GM18517 (cell line): ENCODE measurements around the gene KCNK15.
"Not testable (repeated sequence)": the region's sequence is repeated elsewhere in the genome, so short reads cannot be mapped to it uniquely, and the experiment has no call there.

Source experiments
- ATAC-seq: cut with Tn5 transposase; IDR thresholded peaks from one replicate; pipeline ENCODE4 v1.9.1; 2021; ENCODE audit warnings: mild to moderate bottlenecking, moderate library complexity; ENCODE audit not compliant: unreplicated experiment

KCNK15 gene

GRCh38 chr20:44758247-44759101 is 12.8 kb downstream of the KCNK15 start:
- no peak for ATAC-seq

GRCh38 chr20:44759595-44759994 is 13.9 kb downstream of the KCNK15 start:
- ATAC-seq = no peak

DNA sequence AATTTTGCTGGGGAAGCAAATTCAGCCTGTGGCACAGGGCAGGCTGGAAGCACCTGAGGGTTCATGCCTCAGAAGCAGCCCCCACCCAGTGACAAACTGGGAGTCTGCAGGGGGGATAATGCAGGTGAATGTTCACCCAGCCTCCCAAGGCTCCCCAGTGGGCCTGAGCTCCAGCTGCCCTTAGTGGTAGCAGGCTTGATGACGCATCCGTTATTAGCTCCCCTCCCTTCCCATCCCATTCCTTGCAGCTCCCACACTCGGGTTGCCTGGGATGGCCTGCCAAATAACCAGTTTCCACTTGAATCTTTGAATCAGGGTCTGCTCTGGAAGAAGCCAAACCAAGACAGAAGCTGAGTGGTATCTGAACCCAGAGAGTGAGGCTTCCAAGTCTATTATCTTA is 15.8 kb downstream of the KCNK15 start:
- ATAC-seq = no peak

DNA sequence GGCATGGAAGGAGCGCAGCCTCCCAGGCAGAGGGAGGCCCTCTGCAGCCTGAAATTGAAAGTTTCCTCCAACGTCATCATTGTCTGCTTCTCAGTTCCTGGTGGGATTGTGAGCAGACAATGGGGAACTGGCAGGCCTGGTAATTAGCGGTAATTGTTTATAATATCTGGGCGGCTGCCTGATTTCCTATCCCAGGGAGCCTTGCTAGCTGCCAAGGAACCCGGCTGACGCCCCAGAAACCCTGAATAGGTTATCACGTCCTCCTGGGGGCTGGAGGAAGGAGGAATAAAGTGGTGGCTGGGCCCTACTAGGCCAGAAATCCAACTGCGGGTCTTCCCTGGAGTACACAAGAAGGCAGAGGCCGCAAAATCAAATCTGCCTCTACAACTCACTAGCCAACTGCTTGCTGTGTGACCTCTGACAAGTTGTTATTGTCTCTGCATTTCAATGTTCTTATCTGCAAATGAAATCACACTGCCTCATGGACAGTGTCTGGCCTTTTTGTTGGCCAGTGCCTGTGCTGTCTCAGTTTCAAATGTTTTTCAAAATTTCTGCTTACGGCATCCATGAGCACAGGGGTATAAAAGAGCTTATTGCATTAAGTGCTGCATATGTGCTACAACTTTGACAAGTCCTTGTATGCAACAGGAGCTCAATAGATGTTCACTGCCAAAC is 16.9 kb downstream of the KCNK15 start:
- ATAC-seq = no peak

DNA sequence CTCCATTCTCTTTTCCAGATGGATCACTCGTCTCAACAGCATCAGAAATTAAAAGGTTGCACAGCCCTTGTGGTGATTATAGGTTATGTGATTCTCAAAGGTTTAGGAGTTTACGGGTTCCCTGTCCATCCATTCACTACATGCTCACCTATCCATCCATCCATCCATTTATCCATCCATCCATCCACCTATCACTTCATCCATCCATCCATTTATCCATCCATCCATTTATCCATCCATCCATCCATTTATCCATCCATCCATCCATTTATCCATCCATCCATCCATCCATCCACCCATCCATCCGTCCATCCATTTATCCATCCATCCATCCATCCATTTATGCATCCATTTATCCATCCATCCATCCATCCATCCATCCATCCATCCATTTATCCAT is 18.1 kb downstream of the KCNK15 start:
- not testable (repeated sequence) for ATAC-seq

GRCh38 chr20:44765091-44765490 is 19.4 kb downstream of the KCNK15 start:
- no peak for ATAC-seq

- no peak for ATAC-seq
Measured at GRCh38 chr20:44765701-44766347, 20.2 kb downstream of the KCNK15 start.

GRCh38 chr20:44768256-44768655 is 22.6 kb downstream of the KCNK15 start:
- ATAC-seq = no peak

- no peak for ATAC-seq
Measured at GRCh38 chr20:44768854-44769480, 23.3 kb downstream of the KCNK15 start.

DNA sequence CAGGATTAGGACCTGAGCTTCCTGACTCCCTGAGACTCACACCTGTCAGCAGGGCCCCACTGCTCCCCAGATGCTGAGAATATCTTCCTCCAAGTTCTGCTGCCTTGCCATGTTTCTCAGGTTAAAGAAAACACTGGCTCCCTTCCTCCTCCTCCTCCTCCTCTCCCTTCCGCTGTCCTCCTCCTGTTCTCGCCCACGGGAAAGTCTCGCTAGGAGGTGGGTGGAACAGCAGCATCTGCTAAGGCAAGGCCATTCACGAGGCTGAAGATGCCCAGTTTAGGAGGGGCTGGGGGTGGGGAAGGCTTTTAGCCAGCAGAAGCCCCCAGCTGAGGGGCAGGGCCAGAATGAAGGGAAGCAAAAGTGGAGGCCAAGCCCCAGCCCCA is 23.8 kb downstream of the KCNK15 start:
- ATAC-seq = no peak

DNA sequence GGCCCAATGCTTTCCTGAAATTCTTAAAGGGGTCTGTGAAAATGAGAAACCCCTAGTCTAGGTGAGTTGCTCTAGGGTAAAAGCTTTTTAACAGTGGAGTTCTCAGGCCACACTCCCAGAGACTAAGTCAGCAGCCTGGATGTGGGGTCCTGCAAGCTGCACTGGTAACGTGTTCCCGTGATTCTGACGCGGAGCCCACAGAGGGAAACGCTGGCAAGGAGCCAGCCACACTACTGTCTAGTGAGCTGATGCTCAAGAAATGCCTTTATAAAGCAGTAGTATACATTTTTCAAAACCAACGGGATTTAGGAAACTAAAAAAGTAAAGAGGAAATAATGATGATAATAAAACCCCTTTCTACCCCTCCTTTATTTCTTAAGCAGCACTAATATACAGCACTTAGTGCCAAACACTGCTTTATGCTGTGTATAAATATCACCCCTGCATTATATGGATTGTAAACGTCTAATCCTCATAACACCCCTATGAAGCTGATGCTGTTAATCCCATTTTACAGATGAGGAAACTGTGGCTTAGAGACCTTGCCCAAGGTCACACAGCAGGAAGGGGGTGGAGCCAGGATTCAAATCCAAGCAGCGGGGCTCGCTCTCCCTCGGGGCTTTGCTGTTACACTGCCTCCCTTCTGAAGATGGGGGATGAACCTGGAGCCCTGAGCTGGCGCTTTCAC is 25.0 kb downstream of the KCNK15 start:
- ATAC-seq = no peak

DNA sequence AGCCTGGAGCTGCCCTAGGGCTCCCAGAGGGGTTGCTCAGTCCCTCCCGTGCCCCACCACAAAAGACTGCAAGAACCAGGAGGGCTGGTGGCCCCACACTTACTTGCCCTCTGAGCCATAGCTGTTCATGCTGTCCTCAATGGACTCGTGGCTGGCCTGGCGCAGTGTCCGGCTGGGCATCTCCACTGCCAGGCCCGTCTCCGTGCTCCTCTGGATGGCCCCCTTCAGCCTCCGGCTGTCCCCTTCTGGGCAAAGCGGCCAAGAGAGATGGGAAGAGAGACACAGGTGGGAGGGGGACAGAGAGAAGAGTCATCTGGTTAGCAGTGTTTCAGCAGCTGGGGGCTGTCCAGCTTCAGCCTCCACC is 25.5 kb downstream of the KCNK15 start:
- no peak for ATAC-seq

- no peak for ATAC-seq
Measured at GRCh38 chr20:44772636-44773035, 27.0 kb downstream of the KCNK15 start.

DNA sequence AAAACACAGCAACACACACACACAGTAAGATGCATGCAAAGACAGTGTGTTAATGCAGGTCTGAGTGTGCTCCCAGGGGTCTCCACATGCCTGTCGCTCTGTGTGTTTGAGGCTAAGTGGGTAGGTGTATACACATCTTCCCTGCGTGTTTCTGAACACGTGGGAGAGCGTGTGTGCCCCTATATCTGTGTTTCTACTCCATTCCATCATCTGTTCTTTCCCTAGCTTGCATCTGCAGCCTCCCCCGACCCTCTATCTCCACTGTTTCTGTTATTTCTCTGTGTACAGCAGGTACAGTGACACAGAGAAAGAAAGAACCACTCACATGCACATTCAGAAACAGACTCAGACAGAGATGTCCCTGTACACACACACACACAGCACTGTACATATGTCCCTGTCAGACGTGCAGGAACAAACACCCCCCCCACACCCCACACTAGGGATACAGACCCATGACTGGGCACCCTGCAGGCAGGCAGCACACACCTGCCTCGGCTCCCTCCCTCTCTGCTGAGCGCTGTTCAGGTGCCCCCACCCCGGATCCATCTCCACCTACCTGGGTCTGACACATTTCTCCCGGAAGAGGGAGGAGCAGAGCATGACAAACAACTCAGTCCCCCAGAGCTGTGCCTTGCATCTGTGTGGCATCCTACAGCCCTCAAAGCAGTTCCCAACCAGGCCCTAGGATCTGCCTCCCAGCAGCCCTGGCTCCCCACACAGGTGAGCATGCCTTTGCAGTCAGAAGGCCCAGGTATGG is 27.6 kb downstream of the KCNK15 start:
- ATAC-seq = no peak

DNA sequence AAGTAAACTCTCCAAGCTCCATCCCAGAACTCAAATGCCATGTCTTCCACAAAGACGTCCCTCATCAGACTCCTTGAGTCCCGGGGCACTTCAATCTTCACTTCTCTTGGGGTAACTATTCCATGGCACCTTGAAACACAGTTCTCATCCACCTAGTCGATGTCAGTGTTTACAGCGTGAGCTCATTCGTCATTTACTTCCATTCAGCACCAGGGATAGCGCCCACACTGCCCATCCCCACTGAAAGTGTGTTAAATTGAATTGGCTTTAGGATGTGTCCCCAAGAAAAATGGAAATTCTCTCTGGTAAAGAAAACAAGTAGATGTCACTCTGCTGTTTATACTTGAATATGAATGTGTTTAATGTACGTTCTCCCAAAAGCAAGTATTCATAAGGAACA is 31.3 kb downstream of the KCNK15 start:
- no peak for ATAC-seq

DNA sequence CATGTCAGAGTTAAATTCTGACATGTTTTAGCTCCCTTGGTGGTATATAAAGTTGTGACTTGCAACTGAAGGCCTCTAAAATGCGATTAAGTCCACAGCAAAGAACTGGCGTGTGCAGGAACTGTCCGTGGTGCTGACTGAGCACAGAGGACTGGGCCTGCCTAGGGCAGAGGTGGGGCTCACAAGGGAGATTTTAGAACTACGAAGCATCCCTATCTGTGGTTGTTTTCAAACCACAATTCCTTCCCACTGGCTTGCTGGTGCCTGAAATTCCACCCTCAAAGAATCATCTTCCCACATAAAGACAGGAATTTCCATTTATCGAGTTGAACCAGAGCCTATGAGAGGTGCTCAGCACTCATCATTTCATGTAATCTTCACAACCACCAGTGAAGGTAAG is 34.6 kb downstream of the KCNK15 start:
- ATAC-seq = no peak

DNA sequence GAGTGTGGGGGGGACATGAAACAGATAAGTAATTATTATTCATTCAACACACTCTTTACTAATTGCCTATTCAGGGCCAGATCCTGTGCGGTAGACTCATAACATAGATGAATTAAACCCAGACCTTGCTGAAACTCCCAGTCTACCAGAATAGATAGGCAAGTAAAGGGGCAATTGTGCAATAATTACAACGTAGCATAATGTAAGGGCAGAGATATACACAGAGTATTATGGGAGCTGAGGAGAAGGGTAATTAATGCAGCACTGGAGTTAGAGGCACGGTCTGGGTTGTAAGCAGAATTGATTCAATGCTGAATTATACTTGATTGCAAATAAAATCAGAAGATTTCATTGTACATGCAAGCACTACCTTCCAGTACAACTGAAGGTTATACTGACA is 35.5 kb downstream of the KCNK15 start:
- ATAC-seq = no peak

DNA sequence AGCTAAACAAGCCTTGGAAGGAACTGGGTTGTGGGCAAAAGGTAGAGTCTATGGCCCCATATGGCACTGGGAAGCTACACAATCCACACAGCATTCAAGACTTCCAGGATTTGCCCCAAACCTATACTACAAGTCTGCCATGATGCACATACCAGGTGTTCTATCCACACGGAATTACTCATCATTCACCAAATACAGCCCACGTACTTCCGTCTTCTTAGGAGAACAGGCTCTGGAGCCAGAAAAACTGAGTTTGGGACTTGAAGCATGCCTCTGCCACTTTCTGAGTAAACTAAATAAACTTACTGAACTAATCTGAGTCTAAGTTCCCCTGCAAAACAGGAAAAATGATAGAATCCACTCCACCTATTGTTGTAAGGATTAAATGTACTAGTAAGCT is 36.1 kb downstream of the KCNK15 start:
- ATAC-seq = no peak

- no peak for ATAC-seq
Measured at GRCh38 chr20:44784688-44785087, 39.0 kb downstream of the KCNK15 start.

DNA sequence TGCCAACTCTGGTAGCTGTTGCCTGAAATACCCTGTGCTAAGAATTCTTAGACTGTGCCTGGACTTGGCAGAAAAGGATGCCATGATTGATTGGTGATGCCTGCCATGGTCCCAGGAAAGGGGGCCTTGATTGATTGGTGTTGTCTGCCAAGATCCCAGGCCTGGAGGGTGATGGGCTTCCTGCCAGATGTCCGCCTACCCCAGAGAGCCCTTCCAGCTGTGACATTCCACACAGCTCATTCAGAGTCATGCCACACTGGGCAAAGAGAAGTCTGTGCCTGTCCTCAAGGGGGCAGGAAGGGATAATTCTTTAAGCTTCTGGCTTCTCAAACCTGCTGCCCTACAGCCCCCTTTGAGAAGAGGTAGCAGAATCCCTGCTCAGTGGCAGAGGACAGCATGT is 40.1 kb downstream of the KCNK15 start:
- ATAC-seq = no peak
